ENCODE data around the gene FXYD5.

Gene FXYD5

GRCh38 chr19:35154525-35155406, at the start of gene FXYD5:
Gene FXYD5 (plus strand): TSS chr19:35154735. CDS start chr19:35155551, 816 bp downstream.
- DNase-seq, result peak; percentile 56
- TF ChIP-seq CTCF (IDR thresholded peaks at IDR 0.05; ENCODE audit: low read depth, low read length, missing control alignments), result peak; percentile 36
- in situ Hi-C loops (cut with HindIII; ENCODE audit: low pct_ligation_motif_present, low sequenced_read_pairs), result no loop called here
- peak within 1 kb of the TSS; percentile 53 for H3K27ac ChIP-seq
- H3K4me3 ChIP-seq (ENCODE audit: low read depth, low read length), result peak within 1 kb of the TSS; percentile 88
- H3K36me3 ChIP-seq (replicated peaks), result peaks cover 12% of the 10 kb centered on the region
- H3K27me3 ChIP-seq (replicated peaks), result no peaks in the 10 kb centered on the region

GRCh38 chr19:35105047-35105410, 49.5 kb upstream of the FXYD5 start:
- no peaks in the 10 kb centered on the region for H3K36me3 ChIP-seq (replicated peaks)
- no peak overlapping the region for H3K4me3 ChIP-seq (ENCODE audit: low read depth, low read length)
- DNase-seq, result no peak
- no peaks in the 10 kb centered on the region for H3K27me3 ChIP-seq (replicated peaks)
- no peak for TF ChIP-seq CTCF (IDR thresholded peaks at IDR 0.05; ENCODE audit: low read depth, low read length, missing control alignments)
- in situ Hi-C loops (cut with HindIII; ENCODE audit: low pct_ligation_motif_present, low sequenced_read_pairs), result no loop called here
- H3K27ac ChIP-seq, result no peak overlapping the region

- TF ChIP-seq CTCF (IDR thresholded peaks at IDR 0.05; ENCODE audit: low read depth, low read length, missing control alignments), result no peak
Measured at GRCh38 chr19:35105411-35106290, 48.9 kb upstream of the FXYD5 start.

GRCh38 chr19:35106291-35106583, 48.3 kb upstream of the FXYD5 start:
- in situ Hi-C loops (cut with HindIII; ENCODE audit: low pct_ligation_motif_present, low sequenced_read_pairs), result no loop called here
- no peaks in the 10 kb centered on the region for H3K27me3 ChIP-seq (replicated peaks)
- H3K27ac ChIP-seq, result no peak overlapping the region
- DNase-seq, result no peak
- no peak for TF ChIP-seq CTCF (IDR thresholded peaks at IDR 0.05; ENCODE audit: low read depth, low read length, missing control alignments)
- H3K36me3 ChIP-seq (replicated peaks), result no peaks in the 10 kb centered on the region
- H3K4me3 ChIP-seq (ENCODE audit: low read depth, low read length), result no peak overlapping the region

More at GRCh38 chr19:35105411-35106290, 48.9 kb upstream of the FXYD5 start:
- H3K36me3 ChIP-seq (replicated peaks), result no peaks in the 10 kb centered on the region
- H3K4me3 ChIP-seq (ENCODE audit: low read depth, low read length), result no peak overlapping the region
- no peaks in the 10 kb centered on the region for H3K27me3 ChIP-seq (replicated peaks)
- in situ Hi-C loops (cut with HindIII; ENCODE audit: low pct_ligation_motif_present, low sequenced_read_pairs), result no loop called here
- no peak for DNase-seq
- no peak overlapping the region for H3K27ac ChIP-seq

- Histone ChIP-seq H3K36me3 (replicated peaks) (no peaks in the 10 kb centered on the region), H3K27me3 (replicated peaks) (no peaks in the 10 kb centered on the region), H3K4me3 (ENCODE audit: low read depth, low read length) (no peak overlapping the region), H3K27ac (no peak overlapping the region)
- in situ Hi-C loops (cut with HindIII; ENCODE audit: low pct_ligation_motif_present, low sequenced_read_pairs), result no loop called here
- no peak for TF ChIP-seq CTCF (IDR thresholded peaks at IDR 0.05; ENCODE audit: low read depth, low read length, missing control alignments)
- no peak for DNase-seq
Measured at GRCh38 chr19:35106898-35107541, 47.5 kb upstream of the FXYD5 start.

Data from brain microvascular endothelial cell (primary cell).